Skeletal muscle cell (primary cell): ENCODE results near the gene MEIOB.

Experiments used
- DNase-seq: peaks from one replicate; pipeline ENCODE4 v3.0.0-alpha.2; 2010; ENCODE audit warnings: low read depth
- H3K4me3 ChIP-seq: 2 replicates; pipeline ENCODE4 v1.5.1; 2011; ENCODE audit warnings: low read depth, mild to moderate bottlenecking, control low read depth, low read length, moderate library complexity

MEIOB gene

GRCh38 chr16:1791943-1792812 is 79.8 kb downstream of the MEIOB start:
- DNase-seq = no peak
- H3K4me3 ChIP-seq = no peak overlapping the region

GRCh38 chr16:1791256-1791942 is 80.6 kb downstream of the MEIOB start:
- DNase-seq = no peak
- H3K4me3 ChIP-seq = no peak overlapping the region

GRCh38 chr16:1790611-1791255 is 81.2 kb downstream of the MEIOB start:
- no peak for DNase-seq
- H3K4me3 ChIP-seq = no peak overlapping the region

DNA sequence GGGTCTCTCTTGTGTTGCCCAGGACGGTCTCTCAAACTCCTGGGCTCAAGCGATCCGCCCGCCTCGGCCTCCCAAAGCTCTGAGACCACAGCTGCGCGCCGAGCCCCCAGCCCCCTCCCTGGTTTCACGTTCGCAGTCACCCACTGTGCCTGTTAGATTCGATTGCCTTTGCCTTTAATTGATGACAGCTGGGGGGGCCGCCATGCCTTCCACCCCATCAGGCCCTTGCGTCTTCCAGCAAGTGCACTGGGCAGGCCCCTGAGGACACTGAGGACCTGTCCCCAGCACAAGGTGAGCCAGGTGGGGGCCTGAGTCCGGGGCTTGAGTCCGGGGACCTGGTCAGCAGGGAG is 81.7 kb downstream of the MEIOB start:
- DNase-seq = no peak
- no peak overlapping the region for H3K4me3 ChIP-seq

GRCh38 chr16:1789643-1790045 is 82.3 kb downstream of the MEIOB start:
- no peak for DNase-seq

GRCh38 chr16:1788708-1789100 is 83.3 kb downstream of the MEIOB start:
- DNase-seq = no peak
- no peak overlapping the region for H3K4me3 ChIP-seq

More at GRCh38 chr16:1789643-1790045, 82.3 kb downstream of the MEIOB start:
- no peak overlapping the region for H3K4me3 ChIP-seq

DNA sequence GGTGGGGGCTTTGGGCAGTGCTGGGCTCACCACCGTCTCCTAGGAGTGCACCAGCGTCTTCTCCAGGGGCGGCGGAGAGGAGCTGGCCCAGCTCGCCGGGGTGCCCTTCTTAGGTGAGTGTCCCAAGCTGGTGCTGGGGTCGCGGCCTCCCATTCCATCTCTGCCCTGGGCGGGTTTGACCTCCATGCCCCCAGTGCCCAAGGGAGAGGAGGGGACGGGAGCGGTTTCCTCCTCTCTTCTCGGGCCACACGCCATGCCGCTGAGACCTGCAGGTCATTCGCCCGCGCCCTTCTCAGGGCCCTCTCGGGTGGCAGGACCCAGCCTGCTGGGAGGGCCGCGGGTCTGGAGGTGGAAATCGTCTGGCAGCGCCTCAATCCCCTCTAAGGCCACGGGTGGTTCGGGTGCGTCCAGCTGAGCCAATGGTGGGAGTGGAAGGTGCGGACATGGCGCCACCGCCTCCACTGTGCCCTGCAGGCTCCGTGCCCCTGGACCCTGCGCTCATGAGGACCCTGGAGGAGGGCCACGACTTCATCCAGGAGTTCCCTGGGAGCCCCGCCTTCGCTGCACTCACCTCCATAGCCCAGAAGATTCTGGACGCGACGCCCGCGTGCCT is 83.8 kb downstream of the MEIOB start:
- no peak for DNase-seq

DNA sequence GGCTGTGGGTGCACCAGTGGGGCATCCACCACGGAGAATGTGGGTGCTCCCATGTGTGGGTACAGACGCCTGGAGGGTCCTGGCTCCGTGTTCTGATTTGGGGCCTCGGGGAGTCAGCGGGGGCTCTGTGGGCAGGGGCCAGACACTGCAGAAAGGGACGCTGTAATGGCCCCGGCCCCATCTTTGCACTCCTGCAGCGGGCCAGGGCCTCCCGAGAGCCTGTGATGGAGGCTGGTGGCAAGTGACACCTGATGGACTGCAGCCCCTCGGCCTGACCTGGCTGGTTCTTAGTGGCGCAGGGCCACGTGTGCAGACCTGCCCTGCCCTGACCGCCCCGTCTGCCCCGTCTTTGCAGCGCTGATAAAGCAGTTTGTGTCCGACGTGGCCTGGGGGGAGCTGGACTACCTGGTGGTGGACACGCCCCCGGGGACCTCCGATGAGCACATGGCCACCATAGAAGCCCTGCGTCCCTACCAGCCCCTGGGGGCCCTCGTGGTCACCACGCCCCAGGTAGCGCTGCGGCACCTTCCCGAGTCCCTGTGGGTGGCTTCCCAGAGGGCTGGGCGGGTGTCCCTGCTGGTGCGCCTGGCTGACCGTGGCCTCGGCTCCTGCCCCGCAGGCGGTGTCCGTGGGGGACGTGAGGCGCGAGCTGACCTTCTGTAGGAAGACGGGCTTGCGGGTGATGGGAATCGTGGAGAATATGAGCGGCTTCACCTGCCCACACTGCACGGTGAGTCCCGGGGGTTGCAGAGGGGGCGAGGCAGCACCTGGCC is 84.5 kb downstream of the MEIOB start:
- no peak for DNase-seq
- no peak overlapping the region for H3K4me3 ChIP-seq

More for the DNA sequence above, 83.8 kb downstream of the MEIOB start:
- H3K4me3 ChIP-seq = no peak overlapping the region

DNA sequence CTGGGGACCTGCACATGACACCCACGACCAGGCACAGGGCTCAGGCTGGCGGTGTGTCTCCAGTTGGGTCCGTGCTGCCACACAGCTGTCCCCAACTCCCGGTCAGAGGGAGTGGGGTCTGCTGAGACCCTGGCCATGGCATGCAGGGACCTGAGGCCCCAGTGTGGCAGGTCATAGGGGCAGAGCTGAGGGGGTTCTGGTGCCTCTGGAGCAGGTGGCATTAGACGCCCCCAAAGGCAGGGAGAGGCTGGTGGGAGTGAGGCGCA is 85.0 kb downstream of the MEIOB start:
- H3K4me3 ChIP-seq = no peak overlapping the region
- no peak for DNase-seq

DNA sequence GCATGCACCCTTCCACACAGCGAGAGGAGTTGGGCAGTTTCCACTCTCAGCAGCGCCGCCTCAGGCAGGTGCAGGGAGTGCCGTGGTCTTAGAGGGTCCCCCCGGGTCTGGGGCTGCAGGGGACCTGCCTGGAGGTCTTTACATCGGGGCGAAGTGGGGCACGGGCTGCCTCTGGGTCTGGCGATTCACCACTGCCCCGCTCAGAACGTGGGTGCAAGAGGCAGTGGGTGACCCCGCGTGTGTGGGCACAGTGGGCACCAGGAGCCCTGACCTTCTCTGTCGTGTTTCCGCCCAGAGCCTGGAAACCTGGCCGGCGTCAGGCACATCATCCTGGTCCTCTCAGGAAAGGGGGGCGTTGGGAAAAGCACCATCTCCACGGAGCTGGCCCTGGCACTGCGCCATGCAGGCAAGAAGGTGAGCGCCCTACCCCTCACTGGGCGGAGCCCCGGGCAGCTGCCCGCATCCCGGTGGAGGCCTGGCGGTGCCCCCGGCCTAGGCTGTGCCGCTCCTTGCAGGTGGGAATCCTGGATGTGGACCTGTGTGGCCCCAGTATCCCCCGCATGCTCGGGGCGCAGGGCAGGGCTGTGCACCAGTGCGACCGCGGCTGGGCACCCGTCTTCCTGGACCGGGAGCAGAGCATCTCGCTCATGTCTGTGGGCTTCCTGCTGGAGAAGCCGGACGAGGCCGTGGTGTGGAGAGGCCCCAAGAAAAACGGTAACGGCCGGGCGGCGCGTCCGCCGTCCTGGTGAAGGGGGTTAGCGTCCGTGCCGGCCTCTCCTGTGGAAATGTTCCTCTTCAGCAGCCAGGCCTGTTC is 85.5 kb downstream of the MEIOB start:
- DNase-seq = no peak

DNA sequence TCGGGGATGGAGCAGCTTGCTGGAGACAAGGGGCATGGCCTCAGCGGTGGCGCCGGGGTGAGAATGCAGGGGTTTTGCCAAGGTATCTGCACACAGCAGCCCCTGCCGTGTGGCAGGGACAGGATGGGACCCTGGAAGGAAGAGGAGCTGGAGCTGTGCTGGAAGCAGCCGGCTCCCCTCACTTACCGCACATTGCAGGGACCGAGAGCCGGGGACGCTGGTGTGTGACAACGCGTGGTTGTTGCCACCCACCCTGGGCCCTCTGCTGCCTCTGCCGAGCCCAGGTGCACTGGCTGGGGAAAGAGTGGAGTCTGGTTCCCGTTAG is 86.2 kb downstream of the MEIOB start:
- no peak overlapping the region for H3K4me3 ChIP-seq
- no peak for DNase-seq

More for the DNA sequence above, 85.5 kb downstream of the MEIOB start:
- H3K4me3 ChIP-seq = no peak overlapping the region

DNA sequence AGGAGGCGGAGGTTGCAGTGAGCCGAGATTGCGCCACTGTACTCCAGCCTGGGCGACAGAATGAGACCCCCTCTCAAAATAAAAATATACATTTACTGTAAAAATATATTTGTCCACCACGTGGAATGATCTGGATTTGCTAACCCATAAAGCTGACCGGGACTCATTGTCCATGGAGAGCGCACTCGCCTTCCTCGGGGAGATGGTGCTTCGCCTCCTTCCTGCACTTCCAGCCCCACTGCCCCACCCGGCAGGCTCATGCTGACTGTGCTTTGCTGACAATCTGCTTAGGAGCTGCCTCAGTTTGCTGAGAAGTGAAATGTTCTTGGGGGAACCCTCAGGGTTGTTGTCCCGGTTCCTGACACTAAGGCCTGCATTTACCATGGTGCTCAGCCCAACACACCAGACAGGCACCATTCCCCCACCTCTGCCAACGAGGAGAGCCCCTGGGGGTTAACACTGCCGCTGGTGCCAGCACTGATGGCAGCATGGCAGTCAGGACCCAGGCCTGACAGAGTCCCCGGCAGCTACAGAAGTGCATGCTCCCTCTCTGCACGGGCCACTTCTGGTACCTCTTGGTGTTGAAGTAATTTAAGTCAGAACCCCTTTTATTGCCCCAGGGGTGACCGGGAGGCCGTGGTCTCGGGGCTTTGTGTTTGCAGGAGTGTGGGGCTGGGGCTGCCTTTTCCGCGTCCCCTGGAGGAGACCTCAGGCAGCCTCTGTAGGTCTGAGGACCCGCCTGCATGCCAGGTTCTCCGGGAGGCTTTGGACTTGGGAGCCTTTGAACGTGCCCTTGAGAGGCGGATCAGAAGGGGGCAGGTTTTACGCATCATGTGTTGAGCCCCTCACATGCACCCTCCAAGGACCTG is 86.8 kb downstream of the MEIOB start:
- no peak for DNase-seq
- no peak overlapping the region for H3K4me3 ChIP-seq
